Stomach smooth muscle (tissue), 2 donors: ENCODE data around the gene TRIM22.

Source experiments
- H3K27ac ChIP-seq: one replicate; pipeline ENCODE4 v1.7.0; 2013; ENCODE audit warnings: mild to moderate bottlenecking, low read length, inconsistent platforms
- H3K27me3 ChIP-seq, 2 donors: one replicate each; pipeline ENCODE4 v1.7.0; 2013; ENCODE audit warnings: low read length in 2 of 2; ENCODE audit not compliant: insufficient read depth in 2 of 2, control insufficient read depth in 1 of 2
- H3K36me3 ChIP-seq, 2 donors: one replicate each; pipeline ENCODE4 v1.7.0; 2013; ENCODE audit warnings: low read length in 2 of 2; ENCODE audit not compliant: control insufficient read depth in 2 of 2, insufficient read depth in 2 of 2
- H3K4me1 ChIP-seq: one replicate; pipeline ENCODE4 v1.7.0; 2013; ENCODE audit warnings: low read length; ENCODE audit not compliant: control insufficient read depth, insufficient read depth
- H3K4me3 ChIP-seq, 2 donors: one replicate each; pipeline ENCODE4 v1.7.0; 2013; ENCODE audit warnings: low read length in 2 of 2
- H3K9ac ChIP-seq, 2 donors: one replicate each; pipeline ENCODE4 v1.7.0; 2013; ENCODE audit warnings: low read length in 2 of 2, mild to moderate bottlenecking in 1 of 2
- H3K9me3 ChIP-seq, 2 donors: one replicate each; pipeline ENCODE4 v1.7.0; 2013; ENCODE audit warnings: low read length in 2 of 2; ENCODE audit not compliant: control insufficient read depth in 2 of 2
- donor health status: healthy.
- donor health status: Pancreatic carcinoma.

Gene TRIM22

GRCh38 chr11:5738431-5738830 is 48.8 kb downstream of the TRIM22 start:
- Histone ChIP-seq H3K27me3 (no peaks in the 10 kb centered on the region), H3K9ac (no peak overlapping the region), H3K36me3 (no peaks in the 10 kb centered on the region), H3K4me1 (no peaks in the 10 kb centered on the region), H3K9me3 (peaks cover 3 to 4% of the 10 kb centered on the region in 2 donors), H3K27ac (no peak overlapping the region), H3K4me3 (no peak overlapping the region)

- Histone ChIP-seq H3K27me3 (no peaks in the 10 kb centered on the region), H3K9ac (no peak overlapping the region), H3K9me3 (peaks cover 0 to 2% of the 10 kb centered on the region in 2 donors), H3K4me3 (no peak overlapping the region), H3K36me3 (no peaks in the 10 kb centered on the region), H3K4me1 (no peaks in the 10 kb centered on the region), H3K27ac (no peak overlapping the region)
Observed at GRCh38 chr11:5746614-5747013, 57.0 kb downstream of the TRIM22 start.

- no peak overlapping the region for H3K9ac ChIP-seq
- no peaks in the 10 kb centered on the region for H3K9me3 ChIP-seq
- no peaks in the 10 kb centered on the region for H3K4me1 ChIP-seq
- no peak overlapping the region for H3K27ac ChIP-seq
- no peaks in the 10 kb centered on the region for H3K27me3 ChIP-seq
- no peak overlapping the region for H3K4me3 ChIP-seq
- no peaks in the 10 kb centered on the region for H3K36me3 ChIP-seq
Observed at GRCh38 chr11:5749836-5750235, 60.2 kb downstream of the TRIM22 start.

GRCh38 chr11:5753943-5754342 is 64.4 kb downstream of the TRIM22 start, which contains the start of gene OR52N4:
TSS of gene OR52N4 (plus strand) at chr11:5754243. CDS start at chr11:5754741, 498 bp downstream.
- Histone ChIP-seq H3K36me3 (no peaks in the 10 kb centered on the region), H3K27me3 (no peaks in the 10 kb centered on the region), H3K9me3 (no peaks in the 10 kb centered on the region), H3K27ac (no peak within 1 kb of the TSS), H3K9ac (no peak within 1 kb of the TSS), H3K4me1 (no peaks in the 10 kb centered on the region), H3K4me3 (no peak within 1 kb of the TSS)
